Anterior cingulate cortex (tissue), 58 donors: Measurements from ENCODE around the gene PGAP6.

Source experiments
- DNase-seq, 58 donors: peaks; one replicate each; lab custom pipeline; 2025; lab: John Stamatoyannopoulos, UW

The PGAP6 gene

GRCh38 chr16:401468-402348, 19.9 kb upstream of the PGAP6 start, which contains the start of gene DECR2:
DECR2 (plus strand) TSS chr16:401885; CDS start chr16:401964, 79 bp downstream.
- DNase-seq = peak; percentile 43 to 98 (median 92)

DNA sequence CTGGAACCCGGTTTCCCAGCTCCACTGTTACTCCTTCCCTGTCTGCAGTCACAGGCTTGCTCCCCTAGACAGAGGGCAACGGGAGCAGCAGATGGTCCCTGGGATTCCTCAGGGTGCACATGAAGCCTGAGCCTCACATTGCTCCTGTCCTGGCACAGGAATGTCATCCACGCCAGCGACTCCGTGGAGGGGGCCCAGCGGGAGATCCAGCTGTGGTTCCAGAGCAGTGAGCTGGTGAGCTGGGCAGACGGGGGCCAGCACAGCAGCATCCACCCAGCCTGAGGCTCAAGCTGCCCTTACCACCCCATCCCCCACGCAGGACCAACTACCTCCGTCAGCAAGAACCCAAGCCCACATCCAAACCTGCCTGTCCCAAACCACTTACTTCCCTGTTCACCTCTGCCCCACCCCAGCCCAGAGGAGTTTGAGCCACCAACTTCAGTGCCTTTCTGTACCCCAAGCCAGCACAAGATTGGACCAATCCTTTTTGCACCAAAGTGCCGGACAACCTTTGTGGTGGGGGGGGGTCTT, 18.3 kb upstream of the PGAP6 start:
- no peak for DNase-seq

DNA sequence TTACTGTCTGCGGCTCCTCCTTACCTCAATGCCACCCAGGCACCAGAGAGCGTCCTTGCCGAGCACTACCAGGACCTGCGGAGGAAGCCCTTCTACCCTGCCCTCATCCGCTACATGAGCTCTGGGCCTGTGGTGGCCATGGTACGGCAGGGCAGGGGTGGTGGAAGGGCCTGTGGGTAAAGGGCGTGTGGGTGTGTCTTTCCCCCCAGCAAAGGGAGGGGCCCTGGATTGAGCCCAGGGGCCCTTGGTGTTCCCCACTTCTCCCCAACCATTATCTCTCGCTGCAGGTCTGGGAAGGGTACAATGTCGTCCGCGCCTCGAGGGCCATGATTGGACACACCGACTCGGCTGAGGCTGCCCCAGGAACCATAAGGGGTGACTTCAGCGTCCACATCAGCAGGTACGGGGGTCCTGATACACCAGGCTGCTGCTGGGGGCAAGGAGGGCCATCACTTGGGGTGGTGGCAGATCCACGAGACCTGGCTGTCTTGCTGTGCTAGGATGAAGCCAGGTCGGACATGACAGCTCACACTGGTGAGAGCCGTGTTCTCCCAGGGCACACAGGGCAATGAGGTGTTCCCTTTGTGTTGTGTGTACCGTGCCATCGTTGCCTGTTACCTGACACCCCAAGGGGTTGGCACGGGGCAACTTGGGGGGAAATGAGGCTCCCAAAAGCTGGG, 17.7 kb upstream of the PGAP6 start:
- DNase-seq = no peak

DNA sequence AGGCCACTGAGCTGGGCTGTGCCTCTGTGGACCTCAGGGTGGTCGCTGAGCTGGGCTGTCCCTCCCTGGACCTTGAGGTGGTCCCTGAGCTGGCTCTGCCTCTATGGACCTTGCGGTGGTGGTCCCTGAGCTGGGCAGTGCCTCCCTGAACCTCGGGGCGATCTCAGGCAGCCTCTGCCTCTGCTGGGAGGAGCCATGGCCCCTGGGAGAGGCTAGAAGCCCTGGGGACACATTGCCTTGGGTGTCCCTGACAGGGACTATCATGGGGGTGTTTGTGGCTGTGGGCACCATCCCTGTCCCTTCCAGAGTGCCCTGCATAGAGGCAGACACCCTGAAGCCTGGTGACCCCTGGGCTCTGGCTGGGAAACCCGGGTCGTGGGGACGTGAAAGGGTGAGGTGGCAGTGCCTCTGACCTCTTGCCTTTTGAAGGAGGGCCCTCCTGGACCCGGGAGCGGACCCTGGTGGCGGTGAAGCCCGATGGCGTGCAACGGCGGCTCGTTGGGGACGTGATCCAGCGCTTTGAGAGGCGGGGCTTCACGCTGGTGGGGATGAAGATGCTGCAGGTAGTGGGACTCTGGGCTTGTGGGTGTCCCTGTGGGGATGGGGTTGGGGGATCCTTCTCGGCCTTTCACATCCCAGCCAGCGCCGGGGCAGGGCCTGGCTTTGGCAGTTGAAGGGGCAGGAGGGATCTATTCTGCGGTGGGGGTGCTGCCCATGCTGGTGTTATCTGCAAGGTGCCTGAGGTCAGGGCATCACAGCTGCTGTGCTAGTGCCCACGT, 17.0 kb upstream of the PGAP6 start:
- DNase-seq = no peak

GRCh38 chr16:397736-398332, 16.1 kb upstream of the PGAP6 start:
- peak in 49 of 58 donors; percentile 10 to 70 (median 46) for DNase-seq

DNA sequence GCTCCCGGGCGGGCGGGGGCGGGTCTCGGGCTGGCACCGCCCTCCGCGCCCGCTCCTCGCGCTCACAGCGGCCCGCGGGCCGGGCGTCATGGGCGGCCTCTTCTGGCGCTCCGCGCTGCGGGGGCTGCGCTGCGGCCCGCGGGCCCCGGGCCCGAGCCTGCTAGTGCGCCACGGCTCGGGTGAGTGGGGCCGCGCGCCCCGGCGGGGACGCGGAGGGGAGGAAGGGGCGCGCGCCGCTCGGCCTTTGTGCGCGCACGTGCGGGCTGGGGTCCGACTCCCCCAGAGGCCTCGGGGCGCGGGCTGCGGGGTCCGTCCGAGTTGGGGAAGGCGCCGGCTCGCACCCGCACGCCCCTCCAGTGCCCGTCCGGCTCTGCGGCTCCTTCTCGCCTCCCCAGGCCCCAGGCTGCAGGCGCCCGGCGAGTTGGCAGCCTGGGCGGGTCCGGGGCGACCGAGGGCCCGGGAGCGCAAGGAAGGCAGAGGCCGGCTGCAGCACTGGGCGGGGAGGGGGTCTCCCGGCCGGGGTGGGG, 15.4 kb upstream of the PGAP6 start, which contains the start of gene NME4:
Gene NME4, plus strand, starts transcription at position 65 of the 527 bp plus-strand sequence. Its CDS starts 24 bp downstream, at position 89.
- peak in 2 of 58 donors; percentile 34 to 46 for DNase-seq

GRCh38 chr16:396605-397004, 14.8 kb upstream of the PGAP6 start:
- DNase-seq = peak in 21 of 58 donors; percentile 11 to 58 (median 28)

DNA sequence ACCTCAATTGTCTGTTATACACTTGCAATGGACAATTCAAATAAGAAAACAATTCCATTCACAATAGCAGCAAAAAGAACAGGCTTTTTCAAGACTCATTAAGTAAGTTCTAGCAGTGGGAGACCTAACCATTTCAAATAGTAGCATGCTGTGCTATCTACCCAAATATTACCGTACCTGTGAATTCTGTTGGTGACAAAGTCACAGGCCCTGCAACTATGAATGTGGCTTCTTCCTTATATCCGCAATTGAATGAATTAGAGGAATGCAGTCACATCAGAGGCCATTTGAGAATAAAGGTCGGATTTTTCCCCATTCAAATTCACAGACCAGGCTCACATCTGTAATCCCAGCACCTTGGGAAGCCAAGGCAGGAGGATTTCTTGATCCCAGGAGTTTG, 14.4 kb upstream of the PGAP6 start:
- DNase-seq = no peak

DNA sequence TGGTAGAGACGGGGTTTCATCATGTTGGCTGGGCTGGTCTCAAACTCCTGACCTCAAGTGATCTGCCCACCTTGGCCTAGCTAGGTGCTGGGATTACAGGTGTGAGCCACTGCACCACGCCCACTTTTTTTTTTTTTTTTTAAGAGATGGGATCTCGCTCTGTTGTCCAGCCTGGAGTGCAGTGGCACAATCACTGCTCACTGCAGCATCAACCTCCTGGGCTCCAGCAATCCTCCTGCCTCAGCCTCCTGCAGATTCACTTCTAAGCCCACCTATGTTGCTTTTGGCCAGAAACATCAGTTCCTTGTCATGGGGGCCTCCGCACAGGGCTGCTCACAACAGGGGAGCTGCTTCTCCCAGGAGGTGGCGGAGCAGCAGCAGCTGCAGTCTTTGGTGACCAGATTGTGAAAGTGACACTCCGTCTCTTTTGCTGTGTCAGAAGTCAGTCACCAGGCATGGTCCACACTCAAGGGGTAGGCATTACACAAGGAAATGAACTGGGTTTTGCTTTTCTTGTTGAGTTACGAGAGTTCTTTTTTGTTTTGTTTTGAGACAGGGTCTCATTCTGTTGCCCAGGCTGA, 10.8 kb upstream of the PGAP6 start:
- no peak for DNase-seq

DNA sequence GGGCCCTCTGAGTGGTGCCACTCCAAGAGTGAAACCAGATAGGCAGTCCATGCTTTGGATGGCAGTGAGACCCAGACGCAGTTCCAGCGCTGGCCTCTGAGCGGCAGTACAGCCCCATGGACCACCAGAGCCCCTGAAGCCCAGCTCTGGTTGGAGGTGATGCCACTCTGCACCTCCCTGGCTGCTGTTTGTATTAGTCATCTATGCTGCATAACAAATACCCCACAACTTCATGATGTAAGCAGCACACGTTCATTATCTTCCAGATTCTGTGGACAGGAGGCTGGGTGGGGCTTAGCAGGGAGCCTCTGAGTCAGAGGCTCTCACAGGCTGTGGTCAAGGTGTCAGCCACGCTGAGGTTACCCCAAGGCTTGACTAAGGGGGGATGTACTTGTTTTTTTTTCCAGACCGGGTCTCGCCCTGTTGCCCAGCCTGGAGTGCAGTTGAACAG, 10.1 kb upstream of the PGAP6 start:
- peak in 38 of 58 donors; percentile 15 to 62 (median 34) for DNase-seq

- DNase-seq = no peak
These were observed 7.6 kb upstream of the PGAP6 start for GRCh38 chr16:389352-389751.

- peak in 5 of 58 donors; percentile 14 to 67 (median 22) for DNase-seq
These were observed 6.2 kb upstream of the PGAP6 start for GRCh38 chr16:387761-388666.

GRCh38 chr16:386641-387156, 4.9 kb upstream of the PGAP6 start:
- peak in 24 of 58 donors; percentile 7 to 76 (median 35) for DNase-seq

DNA sequence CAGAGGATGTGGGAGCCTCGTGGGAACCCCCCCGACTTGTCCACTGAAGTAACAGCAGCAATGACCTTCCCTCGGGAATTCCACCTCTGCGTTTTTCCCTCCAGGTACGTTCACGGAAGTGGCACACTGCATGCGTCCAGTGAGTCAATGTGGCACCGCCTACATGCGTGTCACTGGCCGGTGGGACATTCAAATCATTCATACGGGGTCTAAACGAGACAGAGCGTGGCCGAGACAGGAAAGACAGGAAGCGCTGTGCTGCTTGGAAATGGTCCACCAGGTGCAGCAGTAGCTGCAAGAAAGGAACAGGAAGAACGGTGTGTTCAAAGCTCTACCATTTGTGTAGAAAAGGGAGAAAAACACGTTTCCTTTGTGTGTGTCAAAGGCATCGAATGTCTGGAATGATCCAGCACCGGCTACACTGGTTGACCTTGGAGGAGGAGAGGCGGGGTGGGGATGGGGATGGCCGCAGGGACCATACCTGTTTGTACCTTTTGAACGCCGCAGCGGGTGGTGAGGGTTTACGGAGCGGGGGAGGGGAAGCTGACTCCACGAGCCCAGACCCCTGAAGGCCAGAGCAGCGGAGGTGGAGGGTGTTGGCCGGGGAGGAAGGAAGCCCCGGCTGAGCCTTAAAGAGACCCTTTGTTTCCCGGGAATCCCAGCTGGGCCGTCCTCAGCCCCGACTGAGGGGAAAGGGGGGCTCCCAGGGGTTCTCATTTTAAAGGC, 1.7 kb upstream of the PGAP6 start:
- no peak for DNase-seq

- no peak for DNase-seq
These were observed 578 bp downstream of the PGAP6 start for GRCh38 chr16:381012-381788.

GRCh38 chr16:380762-381011, 1.1 kb downstream of the PGAP6 start:
- no peak for DNase-seq
